ENCODE data around the gene GLIS2.

DNA sequence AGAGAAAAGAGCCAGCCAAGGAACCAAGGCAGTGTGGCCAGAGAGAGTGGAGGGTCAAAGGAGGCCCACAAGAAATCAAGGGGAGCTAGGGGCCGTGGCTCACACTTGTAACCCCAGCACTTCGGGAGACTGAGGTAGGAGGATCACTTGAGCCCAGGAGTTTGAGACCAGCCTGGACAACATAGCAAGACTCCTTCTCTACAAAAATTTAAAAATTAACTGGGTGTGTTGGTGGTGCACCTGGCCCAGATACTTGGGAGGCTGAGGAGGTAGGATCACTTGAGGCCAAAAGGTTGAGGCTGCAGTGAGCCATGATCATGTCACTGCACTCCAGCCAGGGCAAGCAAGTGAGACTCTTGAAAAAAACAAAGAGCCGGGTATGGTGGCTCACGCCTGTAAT, 24.2 kb upstream of the GLIS2 start:
- no peak for TF ChIP-seq POLR2AphosphoS5 (IDR thresholded peaks at IDR 0.05; ENCODE audit: low read depth, low read length)
- TF ChIP-seq POLR2A (IDR thresholded peaks at IDR 0.05; ENCODE audit: low read depth, low read length): no peak

Data from GM12892 (cell line).